Omental fat pad (tissue), 4 donors: Measurements from ENCODE around the gene FCF1. TPM values are rescaled to one million over a fixed set of nuclear protein-coding genes. Genes with fewer than 3 reads are reported as not detected.

Experiments
- ATAC-seq: fragments of 150-250 bp; one replicate; pipeline ENCODE4 v1.9.1; 2016; ENCODE audit warnings: mild to moderate bottlenecking, moderate library complexity; ENCODE audit not compliant: low FRiP score
- DNase-seq: peaks from one replicate; pipeline ENCODE4 v3.0.0-alpha.2; 2019; ENCODE audit warnings: low spot score
- small RNA-seq: library from RNA; depleted of rRNA; stranded (forward); fragments of <200 nt; gene quantifications from one replicate; pipeline ENCODE3, GENCODE V24; 2016
- total RNA-seq, 4 donors: library from RNA; depleted of rRNA; stranded (reverse); fragments of >200 nt; gene quantifications; one replicate each; pipeline ENCODE4 v1.1.0, GENCODE V29; 2016
- TF ChIP-seq, protein P1 (sequence below), 3 donors: fragments of 450-650 bp; IDR thresholded peaks; one replicate each; pipeline ENCODE4 v1.5.1; 2016 to 2017; ENCODE audit warnings: antibody characterized with exemption in 3 of 3, mild to moderate bottlenecking in 3 of 3, moderate library complexity in 2 of 3

FCF1 gene
- total RNA-seq, 4 donors from 2014 or later = 21.7 to 34.2 (median 27.1) TPM

DNA sequence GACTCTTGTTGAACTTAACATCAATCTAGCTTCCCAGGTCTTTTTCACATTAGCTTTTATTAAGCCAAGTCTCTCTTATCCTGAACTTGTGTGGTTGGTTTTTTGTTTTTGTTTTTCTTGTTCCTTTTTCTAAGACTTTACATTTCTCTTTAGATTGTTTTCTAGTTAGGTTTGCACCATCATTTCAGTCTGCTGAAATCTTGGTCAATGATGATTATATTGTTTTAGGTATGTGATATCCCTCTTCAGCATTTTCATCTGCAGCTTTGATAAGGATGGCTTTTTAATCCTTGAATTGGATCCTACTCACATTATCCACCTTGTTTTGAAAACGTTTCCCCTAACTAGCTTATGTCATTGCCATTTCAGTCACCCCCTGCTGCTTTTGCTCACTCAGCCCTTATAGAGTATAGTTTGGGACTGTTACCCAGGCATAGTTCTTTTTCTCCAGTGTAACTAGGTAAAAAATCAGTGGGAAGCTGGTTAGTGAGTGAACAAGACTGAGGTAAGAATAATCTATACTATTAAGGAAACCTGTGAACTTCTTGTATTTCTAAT is 72.2 kb downstream of the FCF1 start:
- TF ChIP-seq, protein P1, sequence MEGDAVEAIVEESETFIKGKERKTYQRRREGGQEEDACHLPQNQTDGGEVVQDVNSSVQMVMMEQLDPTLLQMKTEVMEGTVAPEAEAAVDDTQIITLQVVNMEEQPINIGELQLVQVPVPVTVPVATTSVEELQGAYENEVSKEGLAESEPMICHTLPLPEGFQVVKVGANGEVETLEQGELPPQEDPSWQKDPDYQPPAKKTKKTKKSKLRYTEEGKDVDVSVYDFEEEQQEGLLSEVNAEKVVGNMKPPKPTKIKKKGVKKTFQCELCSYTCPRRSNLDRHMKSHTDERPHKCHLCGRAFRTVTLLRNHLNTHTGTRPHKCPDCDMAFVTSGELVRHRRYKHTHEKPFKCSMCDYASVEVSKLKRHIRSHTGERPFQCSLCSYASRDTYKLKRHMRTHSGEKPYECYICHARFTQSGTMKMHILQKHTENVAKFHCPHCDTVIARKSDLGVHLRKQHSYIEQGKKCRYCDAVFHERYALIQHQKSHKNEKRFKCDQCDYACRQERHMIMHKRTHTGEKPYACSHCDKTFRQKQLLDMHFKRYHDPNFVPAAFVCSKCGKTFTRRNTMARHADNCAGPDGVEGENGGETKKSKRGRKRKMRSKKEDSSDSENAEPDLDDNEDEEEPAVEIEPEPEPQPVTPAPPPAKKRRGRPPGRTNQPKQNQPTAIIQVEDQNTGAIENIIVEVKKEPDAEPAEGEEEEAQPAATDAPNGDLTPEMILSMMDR (IDR thresholded peaks at IDR 0.05) = no peak
- ATAC-seq = no peak
- DNase-seq = no peak

DNA sequence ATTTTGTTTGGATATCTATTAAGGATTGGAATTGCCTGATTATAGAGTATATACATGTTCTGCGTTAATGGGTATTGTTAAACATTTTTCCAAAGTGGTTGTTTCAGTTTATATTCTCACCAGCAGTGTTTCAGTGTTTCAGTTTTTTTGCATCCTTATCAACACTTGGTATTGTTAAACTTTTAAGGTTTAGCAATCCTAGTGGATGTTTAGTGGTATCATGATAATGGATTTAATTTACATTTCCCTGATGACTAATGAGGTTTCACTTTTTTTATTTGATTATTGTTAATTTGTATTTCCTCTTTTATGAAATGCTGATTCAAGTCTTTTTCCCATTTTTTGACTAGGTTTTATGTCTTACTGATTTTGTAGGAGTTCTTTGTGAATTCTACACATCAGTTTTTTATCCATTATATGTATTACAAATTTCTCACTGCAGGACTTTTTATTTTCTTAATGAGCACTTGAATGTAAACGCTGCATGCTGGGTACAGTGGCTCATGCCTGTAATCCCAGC is 73.9 kb downstream of the FCF1 start:
- DNase-seq = no peak
- TF ChIP-seq, protein P1 (IDR thresholded peaks at IDR 0.05) = no peak
- ATAC-seq = no peak

Small RNA genes lying within 50 kb of the gene (small RNA-seq; reads per million reads assigned to genes)
- gene RF00409 = not detected

Other genes starting within 250 kb of the FCF1 start
- gene NPC2, start 219.8 kb upstream of the FCF1 start, total RNA-seq = 100 to 1,000 TPM; 271 to 717 (median 546) TPM
- 10 to 100 TPM in 1 of 4 donors, 1 to 10 TPM in 3; 7.0 to 11.2 (median 9.2) TPM for gene ISCA2, start 219.4 kb upstream of the FCF1 start, total RNA-seq
- gene LTBP2, start 100.9 kb upstream of the FCF1 start, total RNA-seq = 100 to 1,000 TPM in 1 of 4 donors, 10 to 100 TPM in 3; 31.6 to 104 (median 72.3) TPM
- gene AREL1, start 64 bp upstream of the FCF1 start, total RNA-seq = 10 to 100 TPM; 18.4 to 33.5 (median 26.8) TPM
- 10 to 100 TPM; 28.9 to 73.1 (median 47.3) TPM for gene YLPM1, start 50.2 kb downstream of the FCF1 start, total RNA-seq
- gene PROX2, start 163.0 kb downstream of the FCF1 start, total RNA-seq = not detected
- gene DLST, start 168.8 kb downstream of the FCF1 start, total RNA-seq = 100 to 1,000 TPM; 102 to 144 (median 114) TPM
- 1 to 10 TPM; 1.3 to 5.2 (median 1.5) TPM for gene RPS6KL1, start 210.1 kb downstream of the FCF1 start, total RNA-seq
- gene PGF, start 242.5 kb downstream of the FCF1 start, total RNA-seq = 10 to 100 TPM in 1 of 4 donors, 1 to 10 TPM in 3; 3.2 to 28.4 (median 7.1) TPM